Prostate gland (tissue), 2 donors: Measurements from ENCODE around the gene AFAP1. TPM values are rescaled to one million over a fixed set of nuclear protein-coding genes. Genes with fewer than 3 reads are reported as not detected.

Experiments
- DNase-seq: peaks from one replicate; pipeline ENCODE4 v3.0.0-alpha.2; 2019; ENCODE audit warnings: low spot score
- H3K27ac ChIP-seq, 2 donors: fragments of 200-600 bp; sonication (generic); 2 replicates each; pipeline ENCODE4 v1.5.1; 2017 to 2019
- H3K27me3 ChIP-seq: fragments of 200-600 bp; sonication (generic); replicated peaks from 2 replicates; pipeline ENCODE4 v1.5.1; 2019; ENCODE audit not compliant: insufficient read depth
- H3K36me3 ChIP-seq, 2 donors: fragments of 200-600 bp; sonication (generic); 1 replicate in 1 of 2; 2 replicates in 1 of 2; pipeline versions ENCODE4 v1.5.1 to v1.8.1; 2017 to 2019
- H3K4me1 ChIP-seq: fragments of 200-600 bp; sonication (generic); replicated peaks from 2 replicates; pipeline ENCODE4 v1.5.1; 2019
- H3K4me3 ChIP-seq, 2 donors: fragments of 200-600 bp; sonication (generic); 2 replicates each; pipeline ENCODE4 v1.5.1; 2017 to 2019
- H3K9me3 ChIP-seq: fragments of 200-600 bp; sonication (generic); 2 replicates; pipeline ENCODE4 v1.5.1; 2017
- CTCF ChIP-seq, 4 experiments: fragments of 200-600 bp in 2 of 4; fragments of 450-650 bp in 2 of 4; sonication (generic) in 2 of 4; IDR thresholded peaks; 1 replicate in 3 of 4; 2 replicates in 1 of 4; pipeline ENCODE4 v1.5.1; 2016 to 2019; ENCODE audit warnings: antibody characterized with exemption in 4 of 4, mild to moderate bottlenecking in 2 of 4, moderate library complexity in 2 of 4
- POLR2A ChIP-seq: fragments of 450-650 bp; IDR thresholded peaks from one replicate; pipeline ENCODE4 v1.6.1; 2016; ENCODE audit warnings: antibody characterized with exemption, mild to moderate bottlenecking
- POLR2AphosphoS5 ChIP-seq: sonication (generic); formaldehyde crosslinking; IDR thresholded peaks from one replicate; pipeline ENCODE4 v1.6.1; 2017; ENCODE audit warnings: antibody characterized with exemption
- WGBS: methylation state at CpG from one replicate; pipeline ENCODE4 v1.1.5; 2018; 5-methylcytosine and 5-hydroxymethylcytosine counted together
- intact Hi-C: fragments of 100-400 bp; cut with DNase I; formaldehyde crosslinking; loops from one replicate; pipeline ENCODE4 v1.14.2; 2022
- total RNA-seq, 2 donors: library from RNA; depleted of rRNA; stranded (reverse); fragments of >200 nt; gene quantifications; one replicate each; pipeline ENCODE4 v1.1.0, GENCODE V29; 2016

The AFAP1 gene
- total RNA-seq, 2 donors from 2014 or later = 17.5 to 19.8 TPM

- no peak overlapping the region for H3K4me3 ChIP-seq
- no peaks in the 10 kb centered on the region for H3K9me3 ChIP-seq
- no peaks in the 10 kb centered on the region for H3K27me3 ChIP-seq
- no peaks in the 10 kb centered on the region for H3K36me3 ChIP-seq
- no peaks in the 10 kb centered on the region for H3K4me1 ChIP-seq
- H3K27ac ChIP-seq = no peak overlapping the region
- intact Hi-C loops = no loop called here
- no peak for DNase-seq
- TF ChIP-seq POLR2A (no peak), CTCF (IDR thresholded peaks at IDR 0.05) (no peak), POLR2AphosphoS5 (no peak)
- WGBS = 51% methylated on average over 5 of the region's 5 CpGs
Observed at GRCh38 chr4:7824218-7824617, 115.4 kb downstream of the AFAP1 start.

GRCh38 chr4:7823416-7823824 is 116.2 kb downstream of the AFAP1 start:
- Histone ChIP-seq H3K27ac (peak overlapping the region; percentile 46 to 68), H3K9me3 (no peaks in the 10 kb centered on the region), H3K27me3 (no peaks in the 10 kb centered on the region), H3K4me1 (no peaks in the 10 kb centered on the region), H3K36me3 (no peaks in the 10 kb centered on the region), H3K4me3 (no peak overlapping the region)
- intact Hi-C loops = no loop called here
- DNase-seq = no peak
- WGBS = 58% methylated on average over 9 of the region's 9 CpGs
- TF ChIP-seq POLR2A = no peak
- TF ChIP-seq CTCF (IDR thresholded peaks at IDR 0.05) = no peak
- TF ChIP-seq POLR2AphosphoS5 = no peak

GRCh38 chr4:7822877-7823276 is 116.8 kb downstream of the AFAP1 start:
- Histone ChIP-seq H3K4me3 (no peak overlapping the region), H3K4me1 (no peaks in the 10 kb centered on the region), H3K36me3 (no peaks in the 10 kb centered on the region), H3K9me3 (no peaks in the 10 kb centered on the region), H3K27me3 (no peaks in the 10 kb centered on the region), H3K27ac (peak overlapping the region; percentile 46 to 68)
- DNase-seq = no peak
- TF ChIP-seq CTCF (IDR thresholded peaks at IDR 0.05) = no peak
- no peak for TF ChIP-seq POLR2A
- 52% methylated on average over 4 of the region's 4 CpGs for WGBS
- intact Hi-C loops = no loop called here

GRCh38 chr4:7822137-7822505 is 117.5 kb downstream of the AFAP1 start:
- Histone ChIP-seq H3K27me3 (no peaks in the 10 kb centered on the region), H3K9me3 (no peaks in the 10 kb centered on the region), H3K4me1 (no peaks in the 10 kb centered on the region), H3K4me3 (no peak overlapping the region), H3K27ac (peak overlapping the region; percentile 15 to 34), H3K36me3 (no peaks in the 10 kb centered on the region)
- no peak for DNase-seq
- 52% methylated on average over 6 of the region's 6 CpGs for WGBS
- intact Hi-C loops = no loop called here
- TF ChIP-seq POLR2AphosphoS5 (no peak), POLR2A (no peak), CTCF (IDR thresholded peaks at IDR 0.05) (no peak)

- no peak for DNase-seq
- H3K4me1 ChIP-seq = no peaks in the 10 kb centered on the region
- no peak overlapping the region for H3K4me3 ChIP-seq
- H3K9me3 ChIP-seq = no peaks in the 10 kb centered on the region
- H3K27ac ChIP-seq = peak overlapping the region in 1 of 2 donors; percentile 34
- H3K27me3 ChIP-seq = no peaks in the 10 kb centered on the region
- TF ChIP-seq CTCF (IDR thresholded peaks at IDR 0.05) = no peak
- TF ChIP-seq POLR2A = no peak
- no peak for TF ChIP-seq POLR2AphosphoS5
- no peaks in the 10 kb centered on the region for H3K36me3 ChIP-seq
- intact Hi-C loops = no loop called here
- 63% methylated on average over 11 of the region's 11 CpGs for WGBS
Observed at GRCh38 chr4:7821245-7822136, 118.2 kb downstream of the AFAP1 start.
